CD4-positive, alpha-beta T cell treated with Interleukin-15 for 4 hours (primary cell): ENCODE data around the gene ALPP.
"Not testable (repeated sequence)": the region's sequence is repeated elsewhere in the genome, so short reads cannot be mapped to it uniquely, and the experiment has no call there.

ENCODE experiments used
- DNase-seq: peaks from one replicate; pipeline ENCODE4 v3.0.0-alpha.2; 2020; ENCODE audit warnings: low spot score

The ALPP gene

DNA sequence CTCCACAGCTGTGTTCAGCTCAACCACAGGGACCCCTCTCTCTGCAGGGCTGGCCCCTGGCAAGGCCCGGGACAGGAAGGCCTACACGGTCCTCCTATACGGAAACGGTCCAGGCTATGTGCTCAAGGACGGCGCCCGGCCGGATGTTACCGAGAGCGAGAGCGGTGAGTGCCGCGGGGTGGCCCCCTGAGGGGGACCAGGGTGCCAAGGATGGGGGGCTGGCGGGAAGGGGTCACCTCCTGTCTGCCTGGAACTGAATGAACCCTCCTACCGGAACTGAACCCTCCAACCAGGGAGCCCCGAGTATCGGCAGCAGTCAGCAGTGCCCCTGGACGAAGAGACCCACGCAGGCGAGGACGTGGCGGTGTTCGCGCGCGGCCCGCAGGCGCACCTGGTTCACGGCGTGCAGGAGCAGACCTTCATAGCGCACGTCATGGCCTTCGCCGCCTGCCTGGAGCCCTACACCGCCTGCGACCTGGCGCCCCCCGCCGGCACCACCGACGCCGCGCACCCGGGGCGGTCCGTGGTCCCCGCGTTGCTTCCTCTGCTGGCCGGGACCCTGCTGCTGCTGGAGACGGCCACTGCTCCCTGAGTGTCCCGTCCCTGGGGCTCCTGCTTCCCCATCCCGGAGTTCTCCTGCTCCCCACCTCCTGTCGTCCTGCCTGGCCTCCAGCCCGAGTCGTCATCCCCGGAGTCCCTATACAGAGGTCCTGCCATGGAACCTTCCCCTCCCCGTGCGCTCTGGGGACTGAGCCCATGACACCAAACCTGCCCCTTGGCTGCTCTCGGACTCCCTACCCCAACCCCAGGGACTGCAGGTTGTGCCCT, 2.9 kb downstream of the ALPP start:
- not testable (repeated sequence) for DNase-seq

DNA sequence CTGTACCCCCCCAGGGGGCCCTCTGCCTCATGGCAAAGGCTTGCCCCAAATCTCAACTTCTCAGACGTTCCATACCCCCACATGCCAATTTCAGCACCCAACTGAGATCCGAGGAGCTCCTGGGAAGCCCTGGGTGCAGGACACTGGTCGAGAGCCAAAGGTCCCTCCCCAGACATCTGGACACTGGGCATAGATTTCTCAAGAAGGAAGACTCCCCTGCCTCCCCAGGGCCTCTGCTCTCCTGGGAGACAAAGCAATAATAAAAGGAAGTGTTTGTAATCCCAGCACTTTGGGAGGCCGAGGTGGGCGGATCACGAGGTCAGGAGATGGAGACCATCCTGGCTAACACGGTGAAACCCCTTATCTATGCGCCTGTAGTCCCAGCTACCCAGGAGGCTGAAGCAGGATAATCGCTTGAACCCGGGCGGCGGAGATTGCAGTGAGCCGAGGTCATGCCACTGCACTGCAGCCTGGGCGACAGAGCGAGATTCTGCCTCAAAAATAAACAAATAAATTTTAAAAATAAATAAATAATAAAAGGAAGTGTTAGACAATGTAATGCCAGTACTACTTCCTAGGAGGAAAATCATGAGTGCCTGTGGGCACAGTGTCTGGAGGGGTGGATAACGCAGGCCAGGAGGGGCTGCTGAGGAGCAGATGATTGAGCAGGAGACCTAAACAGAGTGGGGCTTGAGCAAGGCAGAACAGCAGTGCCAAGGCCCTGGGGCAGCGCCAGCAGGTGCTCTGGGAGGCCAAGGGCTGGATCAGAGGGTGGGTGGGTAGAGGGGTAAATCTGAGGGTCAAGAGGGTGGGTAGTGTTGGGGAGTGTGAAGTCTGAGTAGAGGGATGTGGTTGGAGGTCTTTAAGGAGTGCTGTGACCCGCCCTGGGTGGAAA, 4.0 kb downstream of the ALPP start:
- DNase-seq = no peak

DNA sequence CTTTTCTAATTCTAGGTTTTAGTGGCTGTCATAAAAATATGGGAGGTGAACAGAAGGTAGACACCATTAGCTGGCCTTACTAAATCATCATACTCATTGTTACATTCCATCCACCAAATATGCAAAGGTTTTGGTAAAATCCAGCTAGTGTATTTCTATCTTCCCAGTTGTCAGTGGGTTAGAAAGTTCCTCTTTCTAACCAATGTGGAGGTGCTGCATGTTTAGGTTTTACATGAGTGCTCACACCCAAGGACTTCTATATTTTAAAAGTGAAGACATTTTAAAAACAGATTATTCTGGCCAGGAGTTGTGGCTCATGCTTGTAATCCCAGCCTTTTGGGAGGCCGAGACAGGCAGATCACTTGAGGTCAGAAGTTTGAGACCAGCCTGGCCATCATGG, 5.9 kb downstream of the ALPP start:
- DNase-seq = no peak

- DNase-seq = not testable (repeated sequence)
Measured at GRCh38 chr2:232385058-232385457, 6.5 kb downstream of the ALPP start.

DNA sequence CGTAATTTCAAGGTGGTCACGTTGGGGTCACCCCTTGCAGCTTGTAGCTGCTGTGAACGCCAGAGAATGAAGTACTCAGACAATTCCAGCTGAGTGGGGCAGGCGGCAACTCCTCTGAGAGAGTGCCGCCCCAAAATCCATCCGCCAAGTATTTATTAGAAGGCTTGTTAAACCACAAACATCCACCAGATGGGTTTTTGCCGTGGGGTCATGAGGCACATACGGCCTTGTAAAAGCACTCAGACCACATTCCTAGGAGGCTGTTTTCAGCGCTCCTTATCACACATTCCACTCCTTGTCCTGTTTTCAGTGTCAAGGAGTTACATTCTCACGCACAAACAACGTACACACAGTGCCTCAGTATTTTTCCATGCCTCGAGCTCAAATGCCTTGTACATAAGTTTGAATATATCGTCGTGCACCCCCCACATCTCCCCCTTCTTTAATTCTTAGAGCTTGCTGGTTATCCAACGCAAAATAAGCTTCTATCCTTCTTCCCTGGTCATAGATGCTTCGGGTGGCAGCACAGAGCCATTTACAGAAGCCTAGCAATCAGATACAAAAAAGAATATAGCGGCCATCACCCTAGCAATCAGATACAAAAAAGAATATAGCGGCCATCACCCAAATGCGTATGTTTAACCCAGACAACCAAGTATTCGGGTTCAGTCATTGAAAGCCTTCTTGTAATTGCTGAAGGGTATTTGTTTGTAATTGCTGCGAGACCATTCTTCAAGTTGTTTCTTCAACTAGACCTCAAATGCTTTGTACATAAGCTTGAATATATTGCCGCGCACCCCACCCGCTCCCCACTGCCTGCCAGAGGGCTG, 7.3 kb downstream of the ALPP start:
- no peak for DNase-seq

DNA sequence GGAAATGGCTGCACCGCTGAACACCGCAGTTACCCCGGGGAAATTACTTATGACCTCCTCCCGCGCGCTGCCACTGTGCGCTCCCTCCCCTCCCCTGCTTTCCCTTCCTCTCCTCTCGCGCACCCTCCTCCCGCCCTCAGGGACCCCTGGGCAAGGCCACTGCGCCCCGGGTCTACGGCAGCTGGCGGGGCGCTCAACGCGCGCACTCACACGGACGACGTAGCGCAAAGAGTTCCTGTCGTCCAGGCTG, 7.9 kb downstream of the ALPP start:
- no peak for DNase-seq

GRCh38 chr2:232386740-232387450, 8.3 kb downstream of the ALPP start:
- no peak for DNase-seq

DNA sequence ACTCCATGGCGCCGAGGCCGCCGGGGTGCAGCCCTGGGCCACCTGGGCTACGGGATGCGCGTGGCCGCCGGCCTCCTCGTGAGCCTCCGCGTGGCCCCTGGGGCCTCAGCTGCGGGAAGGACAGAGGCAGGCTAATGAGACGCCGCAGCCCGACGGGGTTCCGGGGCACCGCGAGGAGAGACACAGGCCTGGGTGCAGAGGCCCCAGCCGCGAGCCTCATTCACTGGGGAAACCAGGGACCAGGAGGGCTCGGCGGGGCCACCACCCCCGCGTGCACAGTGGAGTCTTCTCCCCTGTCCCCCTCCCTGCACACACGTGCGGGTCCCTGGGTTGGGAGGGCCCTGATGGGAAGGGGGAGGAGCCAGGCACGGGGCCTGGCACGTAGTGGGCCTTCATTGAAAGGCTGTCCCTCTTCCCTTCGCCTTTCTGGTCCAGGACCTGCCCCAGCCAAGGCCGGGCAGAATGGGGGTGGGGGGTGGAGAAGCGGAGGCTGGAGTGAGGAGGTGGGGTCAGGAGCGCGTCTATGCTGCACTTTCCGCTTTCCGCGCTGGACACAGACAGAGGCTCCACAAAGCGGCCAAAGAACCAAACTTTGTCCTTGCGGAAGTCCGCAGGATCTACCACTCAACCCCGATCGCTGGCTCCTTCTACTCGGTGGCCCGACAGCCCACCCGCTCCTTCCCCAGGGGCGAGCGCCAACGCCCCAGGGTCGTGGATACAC, 9.1 kb downstream of the ALPP start:
- no peak for DNase-seq

DNA sequence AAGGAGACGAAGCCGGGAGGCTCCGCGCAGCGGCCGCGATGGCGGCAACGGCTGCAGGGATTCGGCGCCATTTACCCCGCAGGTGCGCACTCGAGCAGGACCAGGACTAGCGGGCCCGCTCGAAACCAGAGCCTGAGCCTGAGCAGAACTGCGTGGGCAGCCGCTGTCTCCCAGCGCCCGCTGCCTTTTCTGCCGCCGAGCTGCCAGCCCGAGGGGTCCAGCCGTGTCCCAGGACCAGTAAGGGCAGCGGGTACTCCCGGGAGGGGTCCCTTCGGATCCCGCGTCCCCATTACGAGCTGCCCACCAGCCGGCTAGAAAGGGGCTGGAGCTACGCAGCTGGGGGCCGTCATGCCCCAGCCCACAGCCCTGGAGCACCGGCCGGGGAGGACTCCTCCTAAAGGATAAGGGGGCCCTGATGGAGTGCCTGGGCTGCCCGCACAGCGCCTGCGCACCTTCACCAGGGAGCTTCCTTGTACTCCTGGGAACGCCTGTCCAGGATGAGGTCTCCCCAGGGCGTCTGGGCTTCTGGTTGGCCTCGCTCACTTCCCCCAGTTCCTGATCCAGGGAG, 9.9 kb downstream of the ALPP start:
- DNase-seq = no peak

DNA sequence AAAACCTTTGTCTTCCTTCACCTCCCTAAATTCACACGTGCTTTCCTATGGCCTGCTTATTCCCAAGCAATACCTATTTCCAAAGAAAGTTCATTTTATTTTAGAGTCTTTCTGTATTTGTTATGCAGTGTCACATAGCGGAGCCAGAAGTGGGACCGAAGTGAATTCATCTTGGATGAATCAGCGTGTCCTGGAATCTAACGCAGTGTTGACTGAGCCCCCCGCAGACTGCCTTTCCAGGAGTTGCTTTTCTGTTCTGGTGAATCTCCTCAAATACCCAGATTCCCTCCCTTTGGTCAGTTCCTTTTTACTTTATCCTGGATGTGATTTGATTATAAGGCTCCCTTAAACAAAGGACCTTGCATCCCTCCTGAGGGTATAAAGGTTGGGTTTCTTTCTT, 10.8 kb downstream of the ALPP start:
- no peak for DNase-seq

DNA sequence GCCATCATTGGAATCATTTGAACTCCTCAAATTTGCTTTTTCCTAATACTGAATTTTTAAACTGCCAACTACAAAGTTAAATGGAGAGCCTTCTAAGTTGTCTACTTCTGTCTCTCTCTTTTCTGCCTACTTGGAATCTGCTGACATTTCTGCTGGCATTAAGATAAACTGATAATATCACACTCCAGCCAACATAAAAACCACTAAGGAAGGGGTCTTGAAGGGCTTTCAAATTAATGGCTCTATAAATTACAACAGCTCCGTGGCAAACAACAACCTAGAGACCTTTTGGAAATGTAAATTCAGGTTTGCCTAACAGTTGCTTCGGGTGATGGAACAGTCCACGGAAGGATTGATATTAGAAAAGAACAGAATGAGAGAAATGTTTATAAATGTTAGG, 12.1 kb downstream of the ALPP start:
- no peak for DNase-seq

- no peak for DNase-seq
Measured at GRCh38 chr2:232393556-232393955, 15.0 kb downstream of the ALPP start.

GRCh38 chr2:232394431-232394830, 15.9 kb downstream of the ALPP start:
- DNase-seq = not testable (repeated sequence)

- DNase-seq = no peak
Measured at GRCh38 chr2:232395586-232395985, 17.0 kb downstream of the ALPP start.

GRCh38 chr2:232396683-232397082, 18.1 kb downstream of the ALPP start:
- no peak for DNase-seq

- no peak for DNase-seq
Measured at GRCh38 chr2:232398293-232399034, 19.9 kb downstream of the ALPP start.

GRCh38 chr2:232400256-232401015, 21.9 kb downstream of the ALPP start:
- DNase-seq = no peak

DNA sequence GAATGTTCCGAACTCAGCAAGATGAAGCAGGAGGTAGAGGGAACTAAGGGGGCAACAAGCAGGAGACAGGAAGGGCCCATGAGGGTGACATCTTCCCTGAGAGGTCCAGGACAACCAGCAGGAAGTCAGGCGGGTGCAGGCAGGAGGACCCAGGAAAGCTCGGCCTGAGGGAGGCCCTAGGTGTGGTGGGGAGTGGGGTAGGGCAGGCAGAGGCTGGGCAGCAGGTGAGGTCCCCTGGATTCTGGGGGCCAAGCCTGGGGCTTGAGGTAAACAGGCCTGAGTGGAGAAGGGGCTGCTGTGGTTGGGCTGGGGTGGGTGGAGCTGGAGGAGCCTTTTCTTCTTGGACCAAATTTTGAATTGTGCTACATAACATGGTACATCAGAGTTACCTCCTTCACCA, 24.0 kb downstream of the ALPP start:
- no peak for DNase-seq

- DNase-seq = no peak
Measured at GRCh38 chr2:232405943-232406510, 27.5 kb downstream of the ALPP start.
